ENCODE measurements around the gene TK1. TPM values are rescaled to one million over a fixed set of nuclear protein-coding genes. Genes with fewer than 3 reads are reported as not detected.

Gene TK1
- total RNA-seq, 4 donors from 2014 or later: 7.4 to 27.9 (median 9.4) TPM

GRCh38 chr17:78143214-78144146, 43.4 kb downstream of the TK1 start:
- H3K27ac ChIP-seq: peak overlapping the region; percentile 80 to 91 (median 83)
- no peaks in the 10 kb centered on the region for H3K9me3 ChIP-seq
- H3K4me1 ChIP-seq: peaks cover 22 to 80% (median 57%) of the 10 kb centered on the region in 4 donors
- no peak for DNase-seq
- WGBS, 2 donors (ENCODE audit: low coverage in 1 of 2): 90% methylated on average over 21 of the region's 21 CpGs; no CpG with 5 or more reads in 1 of the 2 donors
- TF ChIP-seq EP300 (IDR thresholded peaks at IDR 0.05; ENCODE audit: low read depth) (no peak), POLR2A (IDR thresholded peaks at IDR 0.05) (no peak), CTCF (IDR thresholded peaks at IDR 0.05) (no peak), POLR2AphosphoS5 (IDR thresholded peaks at IDR 0.05) (no peak)
- intact Hi-C loops (cut with DNase I; ENCODE audit: low total_unique reads): no loop called here
- no peak overlapping the region for H3K4me3 ChIP-seq
- in situ Hi-C loops (cut with MboI; ENCODE audit: low pct_ligation_motif_present in 1 of 4, low pct_unique_long_range_greater_than_20kb in 1 of 4, low sequenced_read_pairs in 3 of 4): no loop called here
- H3K27me3 ChIP-seq: no peaks in the 10 kb centered on the region
- no peaks in the 10 kb centered on the region for H3K36me3 ChIP-seq

GRCh38 chr17:78142119-78142861, 44.6 kb downstream of the TK1 start:
- intact Hi-C loops (cut with DNase I; ENCODE audit: low total_unique reads): no loop called here
- Histone ChIP-seq H3K36me3 (no peaks in the 10 kb centered on the region), H3K27ac (peak overlapping the region in 3 of 4 donors; percentile 43 to 76 (median 52)), H3K4me3 (no peak overlapping the region), H3K27me3 (no peaks in the 10 kb centered on the region), H3K9me3 (no peaks in the 10 kb centered on the region), H3K4me1 (peaks cover 22 to 73% (median 52%) of the 10 kb centered on the region in 4 donors)
- WGBS, 2 donors (ENCODE audit: low coverage in 1 of 2): 66% methylated on average over 16 of the region's 16 CpGs; no CpG with 5 or more reads in 1 of the 2 donors
- DNase-seq: peak; percentile 78
- TF ChIP-seq POLR2A (IDR thresholded peaks at IDR 0.05) (no peak), EP300 (IDR thresholded peaks at IDR 0.05; ENCODE audit: low read depth) (no peak), POLR2AphosphoS5 (IDR thresholded peaks at IDR 0.05) (peak in 2 of 3 donors; percentile 15 to 20), CTCF (IDR thresholded peaks at IDR 0.05) (no peak)
- in situ Hi-C loops (cut with MboI; ENCODE audit: low pct_ligation_motif_present in 1 of 4, low pct_unique_long_range_greater_than_20kb in 1 of 4, low sequenced_read_pairs in 3 of 4): no loop called here

DNA sequence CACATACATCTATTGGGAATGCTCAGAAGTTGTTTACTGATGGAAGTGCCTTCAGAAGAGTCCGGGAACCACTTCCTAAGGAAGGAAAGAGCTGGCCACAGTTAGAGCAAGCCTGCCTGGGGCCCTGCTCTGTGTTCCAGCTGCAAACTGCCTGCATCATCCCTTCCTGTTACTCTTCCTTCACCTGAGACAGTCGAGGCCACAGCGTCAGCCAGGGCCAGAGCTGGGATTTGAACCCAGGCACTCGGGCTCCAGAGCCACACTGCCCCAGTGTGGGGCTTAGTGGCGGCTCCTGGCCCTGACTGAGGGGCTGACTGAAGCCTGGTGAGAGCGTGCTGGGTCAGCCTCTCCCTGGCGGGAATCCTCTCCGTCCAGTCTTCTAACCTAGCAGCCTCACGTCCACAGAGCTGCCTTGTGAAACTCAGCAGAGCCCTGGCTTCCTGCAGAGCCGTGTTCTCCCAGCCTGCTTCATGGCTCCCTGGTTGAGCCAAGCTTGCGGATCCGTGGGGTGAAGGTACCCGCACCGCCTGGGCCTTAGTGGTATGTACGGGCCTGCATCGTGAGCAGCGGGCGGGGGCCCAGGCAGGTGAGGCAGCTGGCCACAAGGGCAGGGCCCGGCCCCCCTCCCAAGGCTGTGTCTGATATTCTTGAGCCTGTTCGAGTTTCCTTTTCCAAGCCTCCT, 45.3 kb downstream of the TK1 start:
- in situ Hi-C loops (cut with MboI; ENCODE audit: low pct_ligation_motif_present in 1 of 4, low pct_unique_long_range_greater_than_20kb in 1 of 4, low sequenced_read_pairs in 3 of 4): no loop called here
- DNase-seq: peak; percentile 11

More for the DNA sequence above, 45.3 kb downstream of the TK1 start:
- Histone ChIP-seq H3K4me1 (peaks cover 22 to 68% (median 50%) of the 10 kb centered on the region in 4 donors), H3K9me3 (no peaks in the 10 kb centered on the region), H3K27me3 (no peaks in the 10 kb centered on the region), H3K4me3 (no peak overlapping the region), H3K36me3 (no peaks in the 10 kb centered on the region), H3K27ac (peak overlapping the region in 3 of 4 donors; percentile 43 to 76 (median 52))
- intact Hi-C loops (cut with DNase I; ENCODE audit: low total_unique reads): no loop called here
- 75% methylated on average over 18 of the region's 20 CpGs; no CpG with 5 or more reads in 1 of the 2 donors for WGBS, 2 donors (ENCODE audit: low coverage in 1 of 2)
- TF ChIP-seq POLR2AphosphoS5 (IDR thresholded peaks at IDR 0.05): no peak
- peak; percentile 19 for TF ChIP-seq POLR2A (IDR thresholded peaks at IDR 0.05)
- no peak for TF ChIP-seq EP300 (IDR thresholded peaks at IDR 0.05; ENCODE audit: low read depth)
- no peak for TF ChIP-seq CTCF (IDR thresholded peaks at IDR 0.05)
